SK-N-MC (cell line): ENCODE results near the gene NUDC.

ENCODE experiments used
- EZH2 ChIP-seq: fragments of 200-600 bp; sonication (generic); IDR thresholded peaks from one replicate; pipeline ENCODE4 v1.6.1; 2017; ENCODE audit warnings: antibody characterized with exemption
- FOXP2 ChIP-seq: optimal IDR thresholded peaks from 2 replicates; pipeline ENCODE3; 2011; ENCODE audit warnings: mild to moderate bottlenecking, moderate library complexity; ENCODE audit not compliant: insufficient read depth; ENCODE audit errors: extremely low read length, control extremely low read depth
- POLR2AphosphoS5 ChIP-seq: IDR thresholded peaks from 2 replicates; pipeline ENCODE4 v1.6.1; 2012; ENCODE audit warnings: mild to moderate bottlenecking, low read depth, low read length, borderline replicate concordance

- TF ChIP-seq POLR2AphosphoS5 (no peak), EZH2 (no peak), FOXP2 (no peak)
Measured at GRCh38 chr1:26922431-26922729, 837 bp downstream of the NUDC start.
